SK-N-SH treated with all-trans-retinoic acid at 6 μM for 48 hours (cell line): ENCODE data around the gene TRMT112.

Experiments used
- CREB5 ChIP-seq: fragments of 250-450 bp; sonication (Bioruptor Pico); IDR thresholded peaks from 2 replicates; pipeline ENCODE4 v1.5.1; 2020; ENCODE audit warnings: low read depth, mild to moderate bottlenecking, moderate library complexity
- TCF4 ChIP-seq: fragments of 250-450 bp; sonication (Bioruptor Pico); IDR thresholded peaks from 2 replicates; pipeline ENCODE4 v1.8.0; 2021; ENCODE audit warnings: mild to moderate bottlenecking, moderate library complexity, borderline replicate concordance
- ZFP3 ChIP-seq: fragments of 250-450 bp; sonication (Bioruptor Pico); IDR thresholded peaks from 2 replicates; pipeline ENCODE4 v1.5.0; 2020; ENCODE audit warnings: mild to moderate bottlenecking, moderate library complexity
- ZNF70 ChIP-seq: fragments of 450-650 bp; formaldehyde crosslinking; IDR thresholded peaks from 2 replicates; pipeline ENCODE4 v1.5.0; 2020; ENCODE audit warnings: mild to moderate bottlenecking, moderate library complexity

GRCh38 chr11:64268893-64269539, 48.3 kb downstream of the TRMT112 start:
- TF ChIP-seq ZNF70 (no peak; the same call in 1 of the 2 replicates), ZFP3 (CRISPR knock-in tag) (no peak), CREB5 (CRISPR knock-in tag) (no peak), TCF4 (CRISPR knock-in tag) (no peak)
